Medulla oblongata (tissue), 1 donor: ENCODE results near the gene TOX2.

Experiments
- DNase-seq: peaks from one replicate; pipeline ENCODE4 v3.0.0-alpha.2; 2015; ENCODE audit errors: extremely low spot score

The TOX2 gene

GRCh38 chr20:44019638-44020335, 105.1 kb downstream of the TOX2 start:
- no peak for DNase-seq

- no peak for DNase-seq
Observed at GRCh38 chr20:44020406-44021148, 105.9 kb downstream of the TOX2 start.

DNA sequence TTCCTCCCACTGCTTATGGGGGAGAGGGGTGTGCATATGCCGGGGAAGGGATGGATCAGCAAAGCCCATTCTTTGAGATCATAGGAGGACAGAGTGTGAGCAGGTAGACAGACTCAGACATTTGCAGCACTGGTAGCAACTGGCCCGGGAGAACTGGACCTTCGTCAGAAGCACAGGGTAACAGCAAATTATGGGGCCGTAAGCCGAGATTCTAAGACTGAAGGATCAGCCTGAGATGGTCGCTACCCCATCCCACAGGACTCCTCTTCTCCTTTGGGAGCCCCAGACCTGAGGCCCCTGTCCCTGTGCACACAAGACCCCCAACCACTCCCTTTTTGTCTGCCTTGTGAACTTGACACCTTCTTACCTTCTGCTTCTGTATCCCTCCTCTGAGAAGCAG, 106.5 kb downstream of the TOX2 start:
- DNase-seq, result no peak

GRCh38 chr20:44021900-44022299, 107.2 kb downstream of the TOX2 start:
- no peak for DNase-seq

- no peak for DNase-seq
Observed at GRCh38 chr20:44022464-44022863, 107.8 kb downstream of the TOX2 start.

DNA sequence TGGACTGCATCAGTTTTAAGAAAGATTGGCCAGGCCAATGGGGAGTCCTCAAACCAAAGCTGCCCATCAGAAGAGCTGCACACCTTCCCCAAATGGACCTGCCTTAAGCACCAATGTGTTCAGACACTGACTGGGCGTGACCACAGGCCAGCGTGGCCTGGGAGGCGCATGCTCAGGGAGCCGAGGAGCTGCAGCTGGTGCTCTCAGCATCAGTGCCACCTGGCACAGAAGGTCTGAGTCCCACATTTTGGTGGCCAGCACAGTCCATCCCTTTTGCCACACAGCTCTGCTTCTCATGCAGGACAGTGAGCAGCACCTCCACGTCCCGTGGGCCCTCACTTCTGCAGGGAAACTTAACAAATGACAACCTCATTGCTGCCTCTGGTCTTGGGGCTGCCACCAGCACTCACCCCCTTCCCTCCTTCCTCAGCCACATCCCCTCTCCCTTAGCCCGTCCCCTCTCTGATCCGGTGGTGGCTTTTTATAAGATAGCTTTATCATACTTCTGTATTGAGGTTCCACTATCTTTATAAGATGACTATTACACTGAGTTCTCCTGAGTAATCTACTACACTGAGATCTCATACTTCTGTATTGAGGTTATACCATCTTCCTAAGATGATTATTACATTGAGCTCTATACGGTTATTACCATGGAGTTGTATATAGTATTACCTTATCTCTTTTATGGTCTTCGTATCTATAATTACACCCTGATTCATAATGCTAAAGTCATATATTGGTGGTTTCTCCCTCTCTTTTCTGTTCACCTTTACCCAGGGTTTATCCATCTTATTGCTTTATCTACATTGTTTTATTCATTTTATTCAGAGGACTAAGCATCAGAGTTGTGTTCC, 109.1 kb downstream of the TOX2 start:
- no peak for DNase-seq

- DNase-seq, result no peak
Observed at GRCh38 chr20:44024820-44025580, 110.3 kb downstream of the TOX2 start.

GRCh38 chr20:44025756-44026155, 111.1 kb downstream of the TOX2 start:
- no peak for DNase-seq

- no peak for DNase-seq
Observed at GRCh38 chr20:44026647-44027342, 112.1 kb downstream of the TOX2 start.

- no peak for DNase-seq
Observed at GRCh38 chr20:44027343-44028002, 112.8 kb downstream of the TOX2 start.

GRCh38 chr20:44028003-44028730, 113.5 kb downstream of the TOX2 start:
- DNase-seq, result no peak

DNA sequence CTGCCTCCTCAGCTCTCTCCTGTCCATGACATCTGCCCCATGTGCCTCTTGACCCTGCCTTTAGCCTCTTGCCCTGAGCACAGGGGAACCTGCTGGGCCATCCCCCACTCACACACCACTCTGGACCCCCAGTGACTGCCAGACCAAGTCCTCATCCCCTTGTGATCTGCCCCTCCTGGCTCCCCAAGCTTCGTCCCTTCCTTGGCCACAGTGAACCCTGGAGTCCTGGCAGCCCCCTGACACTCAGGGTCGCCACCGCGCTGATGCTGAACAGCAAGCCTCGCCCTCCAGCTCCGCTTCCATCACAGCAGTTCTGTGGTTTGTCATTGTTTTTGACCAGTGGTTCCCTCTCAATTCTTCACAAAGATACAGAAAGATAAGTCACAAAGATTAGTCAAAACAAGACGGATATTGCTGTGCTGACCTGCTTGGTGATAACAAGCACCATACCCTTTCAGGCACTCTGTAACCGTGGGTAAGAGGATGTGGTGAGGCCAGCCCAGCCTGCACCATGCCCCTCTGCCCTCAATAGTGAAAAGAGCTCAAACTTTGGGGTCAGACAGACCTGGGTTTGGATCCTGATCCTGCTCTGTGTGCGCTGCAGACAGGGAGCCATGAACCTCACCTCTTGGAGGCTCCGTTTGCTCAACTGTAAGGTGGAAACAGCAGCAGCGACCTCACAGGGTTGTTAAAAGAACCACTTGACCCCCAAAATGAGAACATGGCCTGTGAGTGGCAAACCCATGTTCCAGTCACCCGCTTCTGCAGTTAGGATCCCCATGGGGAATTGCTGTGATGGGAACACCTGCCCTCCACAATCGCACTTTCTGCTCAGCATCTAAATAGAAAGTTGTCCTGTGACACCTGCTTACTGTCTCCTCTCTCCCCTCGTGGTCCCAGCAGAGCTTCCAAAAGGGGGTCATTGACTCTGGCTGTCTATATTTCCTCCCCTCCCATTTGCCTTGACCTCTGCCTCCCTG, 114.5 kb downstream of the TOX2 start:
- no peak for DNase-seq

DNA sequence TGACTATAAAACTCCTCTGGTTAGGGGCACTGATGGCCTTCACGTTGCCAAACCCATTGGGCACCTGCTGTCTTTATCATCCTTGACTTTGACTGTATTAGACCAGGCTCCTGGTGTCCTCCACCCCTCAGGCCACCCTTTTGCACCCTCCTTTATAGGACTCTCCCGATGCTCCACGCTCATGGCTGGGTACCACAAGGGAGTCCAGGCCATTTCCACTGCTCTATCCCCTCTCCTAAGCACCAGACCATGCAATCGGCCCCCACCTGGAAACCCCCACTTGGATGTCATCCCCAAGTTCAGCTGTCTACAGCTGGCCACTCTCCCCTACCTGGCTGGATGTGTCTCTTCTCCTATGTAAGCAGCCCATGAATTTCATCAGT, 115.2 kb downstream of the TOX2 start:
- no peak for DNase-seq

- no peak for DNase-seq
Observed at GRCh38 chr20:44030394-44030793, 115.7 kb downstream of the TOX2 start.

DNA sequence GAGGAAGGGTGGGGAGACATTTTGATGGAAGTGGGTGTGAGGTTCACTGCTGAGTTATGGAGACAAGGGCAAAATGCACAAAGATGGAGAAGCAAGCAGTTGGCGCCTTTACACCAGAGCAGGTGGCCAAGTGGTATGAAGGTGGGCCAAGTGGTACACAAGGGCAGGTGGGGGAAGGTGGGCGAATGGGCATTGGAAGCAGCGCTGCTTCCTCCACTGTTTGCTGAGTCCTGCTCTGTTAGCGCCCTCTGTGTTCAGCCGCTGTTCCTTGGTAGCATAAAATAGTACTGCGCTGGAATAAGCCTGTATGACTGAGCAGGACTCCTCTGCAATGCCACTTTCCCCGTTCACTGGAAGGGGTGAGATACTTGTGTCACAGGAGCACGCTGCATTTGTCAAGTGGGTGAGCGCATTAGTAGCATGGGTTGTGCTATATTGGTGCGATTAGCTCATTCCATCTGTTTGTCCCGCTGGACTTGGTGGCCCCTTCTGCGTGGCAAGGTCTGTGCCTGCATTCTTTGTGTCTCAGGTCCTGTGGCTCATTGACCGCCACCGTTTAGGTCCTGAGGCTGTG, 116.4 kb downstream of the TOX2 start:
- DNase-seq, result no peak

DNA sequence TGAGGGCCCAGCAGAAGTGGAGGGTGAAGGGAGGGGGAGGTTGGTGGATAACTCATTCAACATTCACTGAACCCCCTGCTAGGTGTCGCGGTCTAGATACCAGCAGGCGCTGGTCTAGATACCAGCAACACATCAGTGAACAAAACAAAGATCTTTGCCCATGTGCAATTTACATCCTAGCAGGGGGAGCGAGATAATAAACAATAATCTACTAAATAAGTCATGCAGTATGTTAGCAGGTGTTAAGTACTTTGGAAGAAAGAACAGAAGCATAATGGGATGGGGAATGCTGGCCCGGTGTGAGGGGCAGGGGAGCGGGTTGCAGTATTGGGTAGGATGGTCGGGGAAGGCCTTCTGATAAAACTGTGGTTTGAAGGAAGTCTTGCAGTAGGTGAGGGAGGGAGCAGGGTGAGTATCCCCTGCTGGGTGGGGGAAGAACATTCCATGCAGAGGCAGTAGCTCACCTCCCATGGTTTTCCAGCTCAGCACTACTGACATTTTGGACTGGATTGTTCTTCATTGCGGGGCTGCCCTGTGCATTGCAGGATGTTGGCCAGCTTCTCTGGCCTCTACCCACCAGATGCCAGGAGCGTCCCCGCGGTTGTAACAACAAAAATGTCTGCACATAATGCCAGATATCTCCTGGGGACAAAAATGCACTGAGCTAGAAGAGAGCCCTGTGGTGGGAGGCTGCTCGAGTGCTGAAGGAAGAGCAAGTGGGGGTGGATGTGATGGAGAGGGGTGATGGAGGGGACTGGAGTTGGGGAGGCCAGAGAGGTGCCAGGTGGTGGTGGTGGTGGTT, 117.3 kb downstream of the TOX2 start:
- DNase-seq, result no peak

GRCh38 chr20:44032583-44033331, 118.1 kb downstream of the TOX2 start:
- no peak for DNase-seq
